G401.6 (cell line): ENCODE measurements around the gene MAPK8.
"Not testable (repeated sequence)": the region's sequence is repeated elsewhere in the genome, so short reads cannot be mapped to it uniquely, and the experiment has no call there.

Experiments
- FAIRE-seq: peaks from 2 replicates; lab custom pipeline; 2012; peaks lifted over from hg19 to GRCh38; lab: Jason Lieb, UNC

Gene MAPK8

DNA sequence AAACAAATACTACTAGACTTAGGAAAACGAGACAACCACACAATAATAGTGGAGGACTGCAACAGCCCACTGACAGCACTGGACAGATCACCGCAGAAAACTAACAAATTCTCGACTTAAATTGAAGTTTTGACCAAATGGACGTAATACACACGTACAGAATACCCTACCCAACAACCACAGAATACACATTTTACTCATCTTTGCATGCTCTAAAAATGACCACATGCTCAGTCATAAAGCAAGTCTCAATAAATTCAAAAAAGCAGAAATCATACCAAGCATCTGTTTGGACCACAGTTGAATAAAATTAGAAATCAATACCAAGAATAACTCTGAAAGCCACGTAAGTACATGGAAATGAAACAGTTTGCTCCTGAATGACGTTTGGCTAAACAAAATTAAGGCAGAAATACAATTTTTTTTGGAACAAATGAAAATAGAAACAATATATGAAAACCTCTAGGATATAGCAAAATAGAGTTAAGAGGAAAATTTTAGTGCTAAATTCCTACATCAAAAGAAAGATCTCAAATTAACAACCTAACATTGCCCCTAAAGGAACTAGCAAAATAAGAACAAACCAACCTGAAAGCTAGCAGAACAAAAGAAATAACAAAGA lies 30.6 kb downstream of the MAPK8 start:
- FAIRE-seq, result no peak

DNA sequence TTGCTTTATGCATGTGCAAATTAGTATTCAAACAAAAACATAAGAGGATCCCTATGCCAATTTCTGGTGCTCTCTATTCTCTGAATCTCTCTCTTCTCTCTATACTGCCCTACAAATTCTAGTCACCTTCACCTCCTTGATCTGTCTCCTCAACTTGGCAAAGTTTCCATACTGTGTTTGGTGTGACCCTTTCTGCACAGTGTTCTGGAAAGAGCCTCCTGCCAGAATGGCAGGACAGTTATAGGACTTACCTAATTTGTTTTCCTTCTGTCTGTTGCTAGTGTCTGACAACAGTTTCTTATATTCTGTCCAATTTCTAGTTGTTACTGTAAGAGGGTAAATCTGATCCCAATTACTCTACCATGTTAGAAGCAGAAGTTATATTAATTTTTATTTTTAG lies 34.3 kb downstream of the MAPK8 start:
- no peak for FAIRE-seq

- FAIRE-seq, result no peak
Measured at GRCh38 chr10:48343106-48343505, 36.6 kb downstream of the MAPK8 start.

DNA sequence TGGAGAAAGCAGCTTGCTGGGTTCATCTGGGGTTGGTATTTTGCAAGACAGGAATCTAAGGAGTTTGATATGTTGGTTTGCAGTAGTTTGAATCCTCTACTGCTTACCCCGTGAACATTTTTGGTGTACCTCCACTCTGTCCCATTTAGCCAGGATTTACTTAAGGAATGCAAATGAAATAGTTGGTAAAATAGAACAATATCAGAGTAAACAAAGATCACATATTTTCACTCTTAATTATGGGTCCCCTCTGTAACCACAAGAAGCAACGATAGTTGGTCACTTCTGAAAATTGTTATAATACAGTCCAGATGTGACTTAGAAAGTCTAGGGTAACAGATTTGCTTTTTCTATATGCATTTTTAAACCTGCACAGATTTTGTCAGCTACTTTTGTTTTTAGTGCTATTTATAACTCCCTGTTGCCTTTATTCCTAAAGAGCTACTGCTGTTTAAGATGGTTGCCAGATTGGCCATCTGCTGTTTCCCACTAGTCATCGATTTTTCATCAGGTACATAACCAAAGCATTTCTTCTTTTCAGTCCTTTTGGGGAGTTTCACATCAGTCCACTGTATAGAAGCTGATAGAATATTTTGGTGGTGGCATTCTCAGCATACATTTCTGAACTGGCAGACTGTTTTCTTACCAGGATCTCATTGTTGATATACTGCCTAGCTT lies 37.6 kb downstream of the MAPK8 start:
- no peak for FAIRE-seq

DNA sequence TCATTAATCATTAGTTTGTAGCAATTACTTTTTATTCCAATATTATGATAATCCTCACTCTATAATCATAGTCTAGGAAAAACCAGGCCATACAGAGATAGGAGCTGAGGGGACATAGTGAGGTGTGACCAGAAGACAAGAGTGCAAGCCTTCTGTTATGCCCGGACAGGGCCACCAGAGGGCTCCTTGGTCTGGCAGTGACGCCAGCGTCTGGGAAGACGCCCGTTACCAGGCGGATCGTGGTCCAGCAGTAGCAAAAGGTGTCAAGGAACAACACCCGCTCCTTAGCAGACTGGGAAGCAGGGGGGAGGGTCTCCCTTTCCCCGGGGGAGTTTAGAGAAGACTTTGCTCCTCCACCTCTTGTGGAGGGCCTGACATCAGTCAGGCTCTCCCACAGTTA lies 39.8 kb downstream of the MAPK8 start:
- not testable (repeated sequence) for FAIRE-seq

GRCh38 chr10:48347539-48347938 lies 41.1 kb downstream of the MAPK8 start:
- not testable (repeated sequence) for FAIRE-seq

DNA sequence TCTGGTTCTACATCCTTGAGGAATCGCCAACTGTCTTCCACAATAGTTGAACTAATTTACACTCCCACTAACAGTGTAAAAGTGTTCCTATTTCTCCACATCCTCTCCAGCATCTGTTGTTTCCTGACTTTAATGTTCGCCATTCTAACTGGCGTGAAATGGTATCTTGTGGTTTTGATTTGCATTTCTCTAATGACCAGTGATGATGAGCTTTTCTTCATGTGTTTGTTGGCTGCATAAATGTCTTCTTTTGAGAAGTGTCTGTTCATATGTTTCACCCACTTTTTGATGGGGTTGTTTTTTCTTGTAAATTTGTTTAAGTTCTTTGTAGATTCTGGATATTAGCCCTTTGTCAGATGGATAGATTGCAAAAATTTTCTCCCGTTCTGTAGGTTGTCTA lies 41.5 kb downstream of the MAPK8 start:
- FAIRE-seq, result not testable (repeated sequence)

DNA sequence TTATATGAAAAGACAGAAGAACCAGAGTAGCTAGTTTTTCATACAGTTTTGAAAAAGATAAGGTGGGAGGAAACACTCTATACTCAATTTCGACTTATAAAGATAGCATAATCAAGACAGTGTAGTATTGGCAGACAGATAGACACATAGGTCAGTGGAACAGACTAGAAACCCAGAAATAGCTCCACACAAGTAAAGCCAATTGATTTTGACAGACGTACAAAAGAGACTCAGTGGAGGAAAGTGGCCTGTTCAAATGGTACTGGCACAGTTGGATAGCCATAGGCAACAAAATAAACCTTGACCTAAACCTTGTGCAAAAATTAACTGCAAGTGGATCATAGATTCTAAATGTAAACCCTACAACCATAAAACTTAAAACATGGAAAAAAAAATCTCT lies 46.8 kb downstream of the MAPK8 start:
- FAIRE-seq, result no peak

DNA sequence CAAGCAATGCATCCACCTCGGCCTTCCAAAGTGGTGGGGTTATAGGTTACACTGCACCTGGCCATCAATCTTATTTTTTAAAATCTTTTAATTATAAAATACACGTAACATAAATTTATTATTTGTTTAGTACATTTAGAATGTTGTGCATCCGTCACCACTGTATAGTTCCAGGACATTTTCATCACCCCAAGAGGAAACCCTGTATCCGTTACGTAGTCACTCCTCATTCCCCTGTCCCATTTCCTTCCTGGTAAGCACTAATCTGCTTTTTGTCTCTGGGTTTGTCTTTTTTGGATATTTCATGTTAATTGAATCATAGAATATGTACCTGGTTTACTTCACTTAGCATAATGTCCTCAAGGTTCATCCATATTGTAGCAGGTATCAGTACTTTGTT lies 51.2 kb downstream of the MAPK8 start:
- FAIRE-seq, result no peak

- FAIRE-seq, result no peak
Measured at GRCh38 chr10:48358162-48358561, 51.7 kb downstream of the MAPK8 start.

DNA sequence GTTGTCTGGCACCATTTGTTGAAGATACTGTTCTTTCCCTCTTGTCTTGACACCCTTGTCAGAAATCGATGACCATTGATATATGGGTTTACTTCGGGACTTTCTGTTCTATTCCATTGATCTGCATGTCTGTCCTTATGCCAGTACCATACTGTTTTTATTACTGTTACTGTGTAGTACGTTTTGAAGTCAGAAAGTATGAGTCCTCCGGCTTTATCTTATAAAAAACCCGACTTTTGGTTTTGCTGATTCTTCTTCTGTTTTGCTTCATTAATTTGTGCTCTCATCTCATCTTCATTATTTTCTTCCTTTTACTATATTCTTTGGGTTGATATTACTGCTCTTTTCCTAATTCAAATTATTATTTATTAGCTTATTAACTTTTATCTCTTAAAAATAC lies 52.4 kb downstream of the MAPK8 start:
- no peak for FAIRE-seq

DNA sequence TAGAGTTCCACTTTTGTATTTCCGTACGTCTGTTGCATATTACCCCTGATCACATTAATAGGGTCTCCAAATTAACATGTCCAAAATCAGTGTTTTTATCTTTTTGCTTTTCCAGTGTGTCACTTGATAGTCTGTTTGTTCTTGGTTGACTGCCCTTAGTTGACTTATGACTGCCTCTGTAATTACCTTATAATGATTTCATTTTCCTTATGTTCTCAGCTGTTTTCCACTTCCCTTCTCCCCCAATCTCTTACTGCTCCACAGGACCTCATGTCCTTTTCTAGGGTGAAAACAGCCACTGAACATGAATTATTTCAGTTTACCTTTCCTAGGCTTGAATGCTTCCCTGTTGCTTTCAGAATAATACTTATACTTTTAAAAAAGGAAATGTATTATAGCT lies 54.7 kb downstream of the MAPK8 start:
- FAIRE-seq, result no peak

- FAIRE-seq, result peak; percentile 96
Measured at GRCh38 chr10:48363617-48364355, 57.3 kb downstream of the MAPK8 start.

- FAIRE-seq, result no peak
Measured at GRCh38 chr10:48364659-48365405, 58.4 kb downstream of the MAPK8 start.

DNA sequence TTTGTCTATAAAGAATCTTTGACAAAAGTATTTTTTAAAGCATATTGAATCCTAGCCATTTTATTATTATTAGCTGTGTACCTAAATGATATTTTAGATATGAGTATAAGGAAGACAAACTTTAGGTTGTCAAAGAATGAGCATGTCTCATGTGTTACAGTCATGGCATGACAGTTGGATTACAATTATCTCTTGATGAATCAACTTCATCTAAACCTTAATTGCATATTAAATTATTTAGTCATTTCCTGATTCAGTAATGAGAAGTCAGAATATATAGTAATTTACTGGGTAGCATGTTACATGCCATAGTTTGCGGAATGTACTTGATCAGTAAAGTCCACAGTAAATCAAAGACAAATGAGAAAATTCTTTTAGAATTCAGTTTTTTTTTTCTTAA lies 59.2 kb downstream of the MAPK8 start:
- no peak for FAIRE-seq

DNA sequence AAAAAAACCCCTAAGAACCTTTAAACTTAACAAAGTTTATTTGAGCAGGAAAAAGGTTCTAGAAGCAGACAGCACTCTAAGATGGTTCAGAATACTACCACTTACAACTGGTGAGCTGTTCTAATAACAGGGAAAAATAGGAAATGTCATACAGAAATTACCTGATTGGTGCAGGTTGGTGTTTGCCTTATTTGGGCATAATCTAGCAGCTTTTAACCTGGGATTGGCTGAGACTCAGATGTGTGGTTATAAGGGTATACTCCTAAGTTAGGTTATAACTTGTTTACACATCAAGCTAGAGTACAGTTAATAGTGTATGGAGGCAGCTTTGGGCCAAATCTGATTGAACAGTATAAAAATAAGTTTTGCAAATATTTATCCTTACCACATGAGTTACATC lies 59.8 kb downstream of the MAPK8 start:
- FAIRE-seq, result no peak

- no peak for FAIRE-seq
Measured at GRCh38 chr10:48369501-48369900, 63.0 kb downstream of the MAPK8 start.

- no peak for FAIRE-seq
Measured at GRCh38 chr10:48377751-48378530, 71.5 kb downstream of the MAPK8 start.

GRCh38 chr10:48378675-48379074 lies 72.2 kb downstream of the MAPK8 start:
- no peak for FAIRE-seq

DNA sequence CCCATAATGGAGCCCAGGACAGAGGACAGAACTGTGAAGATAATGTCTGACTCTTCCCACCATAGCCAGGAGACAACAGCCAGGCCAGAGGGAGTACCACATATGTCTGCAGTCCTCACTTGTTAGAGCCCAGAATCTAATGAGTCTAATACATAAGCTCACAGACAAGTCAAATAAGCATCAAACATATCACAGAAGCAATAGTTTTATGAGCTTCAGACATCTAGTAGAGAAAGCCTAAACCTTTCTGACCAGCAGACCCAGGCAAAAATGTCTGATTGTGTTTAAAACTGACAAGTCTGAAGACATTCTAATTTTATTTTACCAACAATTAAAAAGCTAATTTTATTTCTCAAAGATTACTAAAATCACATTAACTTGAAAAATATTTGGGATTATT lies 75.5 kb downstream of the MAPK8 start:
- FAIRE-seq, result no peak

DNA sequence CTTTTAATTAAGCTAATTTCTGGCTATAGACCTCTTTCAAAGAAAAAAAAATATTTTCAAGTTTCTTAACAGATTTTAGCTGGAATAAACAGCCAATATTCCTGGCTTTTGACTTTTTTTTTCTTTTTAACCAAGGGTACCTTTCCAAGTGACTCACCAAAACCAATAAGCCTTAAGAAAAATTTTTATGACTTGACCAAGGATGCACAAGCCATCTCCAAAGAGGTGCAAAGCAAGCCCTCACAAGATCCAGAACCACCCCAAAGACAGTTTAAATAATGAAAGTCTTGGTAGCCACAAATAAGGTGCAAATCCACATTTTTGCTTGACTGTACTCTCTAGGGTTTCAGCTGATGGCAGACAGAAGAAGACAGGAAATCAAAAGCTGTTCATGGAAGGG lies 76.5 kb downstream of the MAPK8 start:
- no peak for FAIRE-seq

- no peak for FAIRE-seq
Measured at GRCh38 chr10:48383393-48383792, 76.9 kb downstream of the MAPK8 start.
